GM10847 (cell line): ENCODE results near the gene VTI1A.

Source experiments
- POLR2A ChIP-seq: IDR thresholded peaks from 2 replicates; pipeline ENCODE4 v1.6.1; 2011; ENCODE audit not compliant: insufficient read length; ENCODE audit errors: extremely low read depth

Gene VTI1A

GRCh38 chr10:112769611-112770370 lies 322.8 kb downstream of the VTI1A start:
- no peak for TF ChIP-seq POLR2A

DNA sequence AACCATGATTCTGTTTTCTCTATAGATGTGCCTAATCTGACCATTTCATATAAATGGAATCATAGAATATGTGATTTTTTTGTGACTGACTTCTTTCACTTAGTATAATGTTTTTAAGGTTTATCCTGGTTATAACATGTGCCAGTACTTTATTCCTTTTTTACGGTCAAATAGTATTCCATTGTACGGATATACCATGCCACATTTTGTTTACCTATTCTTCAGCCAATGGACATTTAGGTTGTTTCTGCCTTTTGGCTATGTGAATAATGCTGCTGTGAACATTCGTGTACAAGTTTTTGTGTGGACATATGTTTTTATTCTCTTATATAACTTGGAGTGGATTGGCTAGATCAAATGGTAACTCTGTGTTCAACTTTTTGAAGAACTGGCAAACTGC lies 324.7 kb downstream of the VTI1A start:
- no peak for TF ChIP-seq POLR2A

- no peak for TF ChIP-seq POLR2A
Observed at GRCh38 chr10:112773783-112774182, 326.8 kb downstream of the VTI1A start.

GRCh38 chr10:112774210-112774609 lies 327.2 kb downstream of the VTI1A start:
- TF ChIP-seq POLR2A = no peak

GRCh38 chr10:112774798-112775197 lies 327.8 kb downstream of the VTI1A start:
- TF ChIP-seq POLR2A = no peak

GRCh38 chr10:112775381-112775780 lies 328.4 kb downstream of the VTI1A start:
- no peak for TF ChIP-seq POLR2A

DNA sequence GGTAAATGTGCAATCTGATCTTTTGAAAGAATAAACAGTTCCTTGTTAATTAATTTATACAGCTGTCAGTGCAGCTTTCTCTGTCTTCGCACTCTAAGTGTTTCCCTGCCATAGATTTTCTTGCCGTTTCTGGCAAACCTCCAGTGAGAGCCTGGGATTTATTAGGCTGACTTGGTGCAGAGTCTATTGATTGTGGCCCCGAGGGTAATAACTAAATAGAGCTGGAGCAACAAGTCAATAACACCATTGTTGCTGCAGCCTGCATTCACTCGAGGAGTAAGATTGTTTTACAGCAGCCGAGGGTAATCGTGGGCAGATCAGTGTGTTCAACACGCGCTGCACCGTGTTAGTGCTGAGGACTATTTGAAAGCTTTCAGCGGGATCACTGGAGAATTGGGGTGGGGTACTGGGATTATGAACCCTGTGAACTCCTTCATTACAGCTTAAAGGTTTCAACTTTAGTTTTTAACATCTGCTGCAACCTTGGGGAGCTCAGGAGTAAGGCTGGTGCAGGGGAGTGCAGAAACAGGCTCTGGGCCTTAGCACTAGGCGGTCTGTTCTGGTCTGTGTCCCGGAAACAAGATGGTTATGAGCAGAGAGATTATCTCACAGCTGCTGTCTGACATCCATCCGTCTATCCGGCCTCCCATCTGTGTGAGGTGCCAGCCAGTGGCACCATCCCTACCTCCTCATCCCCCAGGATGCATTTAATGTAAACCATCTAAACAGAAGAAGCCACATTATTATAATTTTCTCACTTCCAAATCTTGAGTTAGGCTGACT lies 329.1 kb downstream of the VTI1A start:
- no peak for TF ChIP-seq POLR2A

GRCh38 chr10:112778579-112778978 lies 331.6 kb downstream of the VTI1A start:
- TF ChIP-seq POLR2A = no peak

- no peak for TF ChIP-seq POLR2A
Observed at GRCh38 chr10:112779025-112779770, 332.2 kb downstream of the VTI1A start.

DNA sequence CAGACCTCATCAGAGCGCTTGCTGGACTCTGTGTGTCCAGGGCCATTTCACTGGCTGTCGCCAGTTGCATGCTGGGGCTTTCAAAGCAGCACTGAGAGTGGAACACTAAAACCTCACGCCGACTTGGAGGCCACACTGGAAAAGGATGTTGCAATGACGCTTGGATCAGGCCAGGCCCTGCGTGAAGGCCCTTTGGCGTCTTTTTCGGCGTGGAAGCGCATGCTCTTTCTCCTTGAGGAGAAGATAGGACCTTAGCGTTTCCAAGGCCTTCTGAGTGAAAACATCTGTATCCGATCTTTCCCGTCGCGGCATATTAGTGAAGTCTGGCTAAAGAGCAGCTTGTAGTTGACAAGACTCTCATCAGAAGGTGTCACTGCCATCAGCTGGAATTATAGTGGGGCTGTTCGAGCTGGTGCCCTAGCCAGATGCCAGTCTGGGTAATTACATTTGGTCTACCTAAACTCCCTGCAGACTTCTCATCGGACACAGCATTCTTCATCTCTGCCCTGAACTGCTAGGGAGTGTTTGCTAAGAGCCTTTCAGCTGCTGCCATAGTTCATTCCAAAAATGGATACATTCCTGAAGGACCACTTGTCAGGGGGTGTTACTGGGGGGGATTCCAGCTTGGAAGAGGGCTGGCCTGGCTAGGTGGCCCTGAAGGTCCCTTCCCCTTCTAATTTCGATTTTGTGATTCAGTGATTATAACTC lies 335.3 kb downstream of the VTI1A start:
- no peak for TF ChIP-seq POLR2A

DNA sequence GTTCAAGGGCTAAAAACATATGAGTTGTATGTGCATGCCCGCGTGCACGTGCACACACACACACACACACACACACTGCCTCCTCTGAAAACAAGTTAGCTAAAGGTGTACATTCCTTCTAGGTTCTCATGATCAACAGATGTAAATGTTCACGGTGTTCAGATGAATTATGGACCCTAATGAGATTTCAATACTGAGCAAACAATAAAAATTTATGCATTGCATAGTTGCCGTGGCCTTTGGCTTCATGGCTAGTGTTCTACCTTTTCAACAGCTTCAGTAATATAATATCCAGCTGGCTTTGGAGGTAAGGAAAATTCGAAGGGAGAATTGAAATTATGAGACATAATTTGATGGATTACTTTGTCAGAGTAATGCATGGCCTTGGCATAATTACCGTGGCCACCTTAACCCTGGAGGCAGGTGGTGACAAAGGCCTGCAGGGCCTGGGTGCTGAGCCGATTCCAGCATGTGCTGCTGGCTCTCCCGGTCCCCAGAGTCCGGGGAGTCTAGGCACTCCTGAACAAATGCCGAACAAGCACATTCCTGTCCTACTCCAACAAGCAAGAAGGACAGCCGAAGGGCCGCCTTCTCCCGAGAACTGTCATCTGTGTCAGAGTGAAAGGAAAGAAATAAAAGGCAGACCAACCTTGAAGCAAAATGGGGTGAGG lies 336.5 kb downstream of the VTI1A start:
- no peak for TF ChIP-seq POLR2A

DNA sequence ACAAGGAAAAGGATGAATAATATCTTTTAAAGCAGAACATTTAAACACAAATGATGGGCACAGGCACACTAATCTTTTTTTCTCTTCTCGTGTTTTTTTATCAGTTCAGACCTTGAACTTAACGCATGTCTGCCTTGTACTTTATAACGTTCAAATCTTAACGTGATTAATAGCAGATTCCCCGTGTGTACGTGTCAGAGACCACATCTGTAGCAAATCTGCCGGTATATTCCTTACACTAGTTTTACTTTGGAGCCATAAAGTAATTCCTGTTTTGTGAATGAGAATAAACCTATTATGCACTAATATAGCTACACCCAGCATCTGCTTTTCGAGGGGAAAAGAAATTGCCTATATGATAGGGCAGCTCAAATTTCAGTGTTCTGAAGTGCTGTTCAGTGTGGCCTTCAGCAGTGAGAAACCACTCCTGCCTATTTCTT lies 337.0 kb downstream of the VTI1A start:
- no peak for TF ChIP-seq POLR2A

GRCh38 chr10:112785089-112785488 lies 338.1 kb downstream of the VTI1A start:
- TF ChIP-seq POLR2A = no peak

DNA sequence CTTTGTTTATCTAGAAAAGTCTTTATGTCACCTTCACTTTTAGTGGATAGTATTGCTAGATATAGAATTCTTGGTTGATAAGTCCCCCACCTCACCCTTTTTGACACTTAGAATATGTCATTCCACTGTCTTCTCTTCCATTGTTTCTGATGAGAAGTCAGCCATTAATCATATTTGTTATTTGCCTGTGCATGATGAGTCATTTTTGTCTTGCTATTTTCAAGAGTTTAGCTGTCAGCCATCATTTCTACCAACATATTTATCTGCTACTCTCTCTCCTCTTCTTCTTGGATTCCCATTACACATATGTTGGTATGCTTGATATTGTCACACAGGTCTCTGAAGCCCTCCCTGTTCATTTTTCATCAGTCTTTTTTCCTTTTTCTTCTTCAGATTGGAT lies 342.2 kb downstream of the VTI1A start:
- no peak for TF ChIP-seq POLR2A

DNA sequence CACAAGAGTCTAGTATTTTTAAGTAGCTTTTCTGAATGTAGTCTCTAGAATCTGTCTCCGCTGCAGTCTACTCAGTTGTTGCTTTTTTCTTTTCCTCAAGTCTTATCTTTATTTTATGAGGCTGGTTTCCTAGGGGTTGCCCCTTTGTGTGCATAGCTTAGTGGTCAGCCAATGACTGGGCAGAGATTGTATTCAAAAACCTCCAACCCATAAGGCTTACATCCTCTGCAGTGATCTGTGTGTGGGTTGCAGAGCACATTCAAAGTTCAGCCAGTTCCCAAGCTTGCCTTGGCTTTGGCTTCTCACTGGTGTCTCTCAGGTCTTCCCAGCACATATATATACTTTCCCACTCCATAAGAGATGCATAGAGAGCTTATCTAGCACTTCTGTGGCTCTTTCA lies 343.0 kb downstream of the VTI1A start:
- no peak for TF ChIP-seq POLR2A
